ENCODE data around the gene ZCCHC7.

ZCCHC7 gene

DNA sequence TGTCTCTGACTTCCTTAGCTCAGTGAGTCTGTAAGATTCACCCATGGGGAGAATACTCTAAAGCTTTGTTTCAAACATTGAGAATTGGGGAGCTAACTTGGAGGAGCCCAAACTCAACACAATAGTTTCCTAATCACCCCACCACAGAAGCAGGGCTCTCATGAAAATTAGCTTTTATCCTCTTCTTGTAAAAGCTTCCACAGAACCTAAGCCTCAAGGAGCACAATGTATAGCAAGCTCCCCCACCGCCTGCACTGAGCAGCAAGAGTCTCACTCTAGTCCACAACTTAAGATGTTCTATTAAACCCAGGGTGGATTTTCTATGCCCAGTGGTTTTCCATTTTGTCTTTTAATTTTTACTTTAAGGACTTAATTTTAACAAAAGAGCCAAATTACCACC, 253.2 kb downstream of the ZCCHC7 start:
- Mint-ChIP-seq H3K4me3 (no peak overlapping the region), H3K27ac (no peak overlapping the region), H3K4me1 (peaks cover 6% of the 10 kb centered on the region), H3K9me3 (no peaks in the 10 kb centered on the region), H3K27me3 (ENCODE audit: low read depth, poor library complexity) (peaks cover 18% of the 10 kb centered on the region), H3K36me3 (ENCODE audit: low read depth) (no peaks in the 10 kb centered on the region)
- DNase-seq: no peak
- TF ChIP-seq, protein P1, sequence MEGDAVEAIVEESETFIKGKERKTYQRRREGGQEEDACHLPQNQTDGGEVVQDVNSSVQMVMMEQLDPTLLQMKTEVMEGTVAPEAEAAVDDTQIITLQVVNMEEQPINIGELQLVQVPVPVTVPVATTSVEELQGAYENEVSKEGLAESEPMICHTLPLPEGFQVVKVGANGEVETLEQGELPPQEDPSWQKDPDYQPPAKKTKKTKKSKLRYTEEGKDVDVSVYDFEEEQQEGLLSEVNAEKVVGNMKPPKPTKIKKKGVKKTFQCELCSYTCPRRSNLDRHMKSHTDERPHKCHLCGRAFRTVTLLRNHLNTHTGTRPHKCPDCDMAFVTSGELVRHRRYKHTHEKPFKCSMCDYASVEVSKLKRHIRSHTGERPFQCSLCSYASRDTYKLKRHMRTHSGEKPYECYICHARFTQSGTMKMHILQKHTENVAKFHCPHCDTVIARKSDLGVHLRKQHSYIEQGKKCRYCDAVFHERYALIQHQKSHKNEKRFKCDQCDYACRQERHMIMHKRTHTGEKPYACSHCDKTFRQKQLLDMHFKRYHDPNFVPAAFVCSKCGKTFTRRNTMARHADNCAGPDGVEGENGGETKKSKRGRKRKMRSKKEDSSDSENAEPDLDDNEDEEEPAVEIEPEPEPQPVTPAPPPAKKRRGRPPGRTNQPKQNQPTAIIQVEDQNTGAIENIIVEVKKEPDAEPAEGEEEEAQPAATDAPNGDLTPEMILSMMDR (IDR thresholded peaks at IDR 0.05): no peak

DNA sequence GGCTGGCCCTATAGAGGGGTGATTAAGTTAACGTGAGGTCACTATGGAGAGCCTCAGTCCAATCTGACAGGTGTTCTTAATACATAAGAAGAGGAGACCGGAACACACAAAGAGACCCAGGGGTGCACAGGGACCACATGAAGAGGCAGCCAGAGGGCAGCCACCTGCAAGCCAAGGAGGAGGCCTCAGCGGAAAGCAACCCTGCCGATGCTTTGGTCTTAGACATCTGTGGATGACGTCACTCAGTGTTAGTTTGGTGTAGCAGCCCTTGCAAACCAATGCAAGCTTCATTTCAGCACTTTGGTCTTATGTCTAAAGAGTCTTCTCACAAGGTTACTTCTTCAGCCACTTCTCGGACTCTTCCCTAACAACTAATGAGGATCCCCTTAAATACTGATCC, 254.5 kb downstream of the ZCCHC7 start:
- no peak overlapping the region for H3K4me3 Mint-ChIP-seq
- no peaks in the 10 kb centered on the region for H3K36me3 Mint-ChIP-seq (ENCODE audit: low read depth)
- no peak overlapping the region for H3K27ac Mint-ChIP-seq
- no peak for DNase-seq
- TF ChIP-seq, protein P1 (IDR thresholded peaks at IDR 0.05): no peak
- H3K27me3 Mint-ChIP-seq (ENCODE audit: low read depth, poor library complexity): peaks cover 15% of the 10 kb centered on the region
- H3K9me3 Mint-ChIP-seq: no peaks in the 10 kb centered on the region
- H3K4me1 Mint-ChIP-seq: peaks cover 6% of the 10 kb centered on the region

DNA sequence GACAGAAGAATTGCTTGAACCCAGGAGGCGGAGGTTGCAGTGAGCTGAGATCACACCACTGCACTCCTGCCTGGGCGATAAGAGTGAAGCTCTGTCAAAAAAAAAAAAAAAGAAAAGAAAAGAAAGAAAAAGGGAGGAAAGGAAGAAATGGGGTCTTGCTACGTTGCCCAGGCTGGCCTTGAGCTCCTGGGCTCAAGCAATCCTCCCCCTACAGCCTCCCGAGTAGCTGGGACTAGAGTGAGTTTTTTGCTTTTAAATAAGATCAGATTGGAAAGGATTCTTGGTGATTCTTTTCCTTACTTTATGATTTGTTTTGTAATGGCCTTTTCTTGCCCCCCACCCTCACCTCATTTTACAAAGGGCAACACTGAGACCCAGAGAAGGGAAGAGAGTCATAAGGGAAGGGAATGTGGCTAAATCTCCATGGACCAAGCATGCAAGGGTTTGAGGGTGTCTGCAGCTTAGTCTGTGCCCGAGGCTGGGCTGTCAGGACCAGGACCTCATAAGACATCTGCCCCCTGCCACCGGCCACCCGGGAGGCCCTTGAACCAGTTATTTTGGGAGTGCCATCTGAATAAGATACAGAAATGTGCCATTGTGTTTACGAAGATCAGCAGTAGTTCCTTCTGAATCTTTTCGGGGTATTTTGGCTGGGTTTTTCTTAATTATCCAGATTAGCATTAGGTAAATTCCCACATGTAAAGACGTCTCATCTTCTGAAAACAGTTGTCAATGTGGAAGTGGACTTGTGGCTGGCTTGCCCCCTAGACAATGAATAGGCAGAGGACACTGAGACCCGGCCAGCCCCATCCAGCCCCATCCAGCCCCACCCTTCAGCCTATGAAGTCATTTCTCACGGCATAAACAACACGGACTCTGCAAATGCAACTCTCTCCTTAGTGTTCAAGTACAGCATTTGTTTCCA, 257.6 kb downstream of the ZCCHC7 start:
- TF ChIP-seq, protein P1 (IDR thresholded peaks at IDR 0.05): no peak
- DNase-seq: no peak
- Mint-ChIP-seq H3K27me3 (ENCODE audit: low read depth, poor library complexity) (peaks cover 15% of the 10 kb centered on the region), H3K4me1 (no peaks in the 10 kb centered on the region), H3K4me3 (no peak overlapping the region), H3K9me3 (no peaks in the 10 kb centered on the region), H3K27ac (no peak overlapping the region), H3K36me3 (ENCODE audit: low read depth) (no peaks in the 10 kb centered on the region)

DNA sequence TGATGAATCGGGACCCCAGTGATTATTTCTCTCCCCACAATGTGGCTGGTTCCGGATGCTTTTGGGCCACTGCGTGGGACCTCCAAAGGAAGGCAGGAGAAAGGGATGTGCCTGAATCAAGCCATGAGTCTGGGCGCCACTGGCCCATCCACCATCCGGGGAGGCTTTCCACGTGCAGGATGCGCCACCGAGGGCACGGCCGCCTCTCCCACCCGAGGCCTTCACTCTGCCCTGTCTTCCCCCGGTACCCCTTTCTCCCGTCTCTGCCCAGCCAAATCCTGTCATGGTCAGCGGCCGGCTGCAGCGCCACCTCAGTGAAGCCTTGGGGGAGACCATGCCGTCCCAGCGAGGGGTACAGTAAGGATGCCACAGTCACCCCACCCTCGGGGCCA, 258.2 kb downstream of the ZCCHC7 start:
- no peaks in the 10 kb centered on the region for H3K9me3 Mint-ChIP-seq
- no peak for DNase-seq
- peaks cover 15% of the 10 kb centered on the region for H3K27me3 Mint-ChIP-seq (ENCODE audit: low read depth, poor library complexity)
- TF ChIP-seq, protein P1 (IDR thresholded peaks at IDR 0.05): no peak
- H3K27ac Mint-ChIP-seq: no peak overlapping the region
- H3K36me3 Mint-ChIP-seq (ENCODE audit: low read depth): no peaks in the 10 kb centered on the region
- H3K4me3 Mint-ChIP-seq: no peak overlapping the region
- no peaks in the 10 kb centered on the region for H3K4me1 Mint-ChIP-seq

DNA sequence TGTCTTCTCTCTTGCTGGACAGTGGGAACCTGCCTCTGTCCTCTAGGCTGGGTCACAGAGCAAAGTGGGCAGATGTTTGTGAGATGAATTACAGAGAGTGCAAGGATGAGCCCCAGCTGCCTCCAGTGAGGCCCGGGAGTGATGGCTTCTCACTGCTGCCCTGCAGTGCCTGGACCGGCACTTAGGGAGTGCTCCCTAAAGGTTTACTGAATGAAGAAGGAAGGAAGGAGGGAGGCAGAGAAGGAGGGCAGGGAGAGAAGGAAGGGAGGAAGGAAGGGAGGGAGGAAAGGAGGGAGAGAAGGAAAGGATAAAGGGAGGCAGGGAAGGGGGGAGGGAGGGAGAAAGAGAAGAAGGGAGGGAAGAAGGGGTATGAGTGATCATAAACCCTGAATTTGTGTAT, 259.5 kb downstream of the ZCCHC7 start:
- Mint-ChIP-seq H3K4me1 (no peaks in the 10 kb centered on the region), H3K4me3 (no peak overlapping the region), H3K27me3 (ENCODE audit: low read depth, poor library complexity) (peaks cover 15% of the 10 kb centered on the region), H3K36me3 (ENCODE audit: low read depth) (no peaks in the 10 kb centered on the region), H3K27ac (no peak overlapping the region), H3K9me3 (no peaks in the 10 kb centered on the region)
- TF ChIP-seq, protein P1 (IDR thresholded peaks at IDR 0.05): no peak
- no peak for DNase-seq

DNA sequence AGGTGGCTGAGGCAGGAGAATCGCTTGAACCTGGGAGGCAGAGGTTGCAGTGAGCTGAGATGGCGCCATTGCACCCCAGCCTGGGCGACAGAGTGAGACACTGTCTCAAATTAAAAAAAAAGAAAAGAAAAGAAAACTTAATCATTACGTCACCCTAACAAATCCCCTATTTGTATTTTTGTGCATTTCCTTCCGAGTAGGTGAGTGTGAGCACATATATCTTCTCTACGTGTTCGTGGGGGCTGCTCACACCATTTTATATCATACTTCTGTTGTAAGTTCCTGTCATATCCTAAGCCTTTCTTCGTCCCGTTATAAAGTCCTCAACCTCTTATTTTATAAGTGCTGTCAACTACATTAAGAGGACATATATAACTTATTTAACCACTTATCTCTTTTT, 260.2 kb downstream of the ZCCHC7 start:
- Mint-ChIP-seq H3K9me3 (no peaks in the 10 kb centered on the region), H3K27me3 (ENCODE audit: low read depth, poor library complexity) (peaks cover 15% of the 10 kb centered on the region), H3K4me1 (no peaks in the 10 kb centered on the region), H3K36me3 (ENCODE audit: low read depth) (no peaks in the 10 kb centered on the region), H3K27ac (no peak overlapping the region), H3K4me3 (no peak overlapping the region)
- DNase-seq: no peak
- TF ChIP-seq, protein P1 (IDR thresholded peaks at IDR 0.05): no peak
